ENCODE measurements around the gene POU2F1.

POU2F1 gene

DNA sequence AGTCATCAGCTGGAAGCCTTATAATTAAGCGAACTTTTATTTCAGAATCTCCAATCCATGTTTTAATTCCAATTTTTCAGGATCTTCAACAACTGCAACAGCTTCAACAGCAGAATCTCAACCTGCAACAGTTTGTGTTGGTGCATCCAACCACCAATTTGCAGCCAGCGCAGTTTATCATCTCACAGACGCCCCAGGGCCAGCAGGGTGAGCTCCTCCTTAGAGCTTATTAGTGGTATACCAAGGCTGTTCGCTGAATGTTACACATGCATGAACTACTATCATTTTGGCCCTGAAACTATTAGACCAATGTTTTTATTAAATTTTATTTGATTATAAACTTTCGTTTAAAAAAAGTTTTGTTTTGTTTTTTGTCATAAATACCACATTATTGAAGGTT, 155.3 kb downstream of the POU2F1 start:
- H3K4me1 ChIP-seq (ENCODE audit: control insufficient read depth in 1 of 2, insufficient read depth in 1 of 2, low read depth in 1 of 2, low read length in 1 of 2), result no peaks in the 10 kb centered on the region
- H3K9me3 ChIP-seq, result no peaks in the 10 kb centered on the region
- no peak overlapping the region for H3K27ac ChIP-seq
- H3K36me3 ChIP-seq, result peaks cover 44% of the 10 kb centered on the region
- no peak overlapping the region for H3K4me3 ChIP-seq (ENCODE audit: low read depth in 1 of 2, low read length in 1 of 2)
- TF ChIP-seq CTCF (IDR thresholded peaks at IDR 0.05), result no peak
- no peaks in the 10 kb centered on the region for H3K27me3 ChIP-seq

DNA sequence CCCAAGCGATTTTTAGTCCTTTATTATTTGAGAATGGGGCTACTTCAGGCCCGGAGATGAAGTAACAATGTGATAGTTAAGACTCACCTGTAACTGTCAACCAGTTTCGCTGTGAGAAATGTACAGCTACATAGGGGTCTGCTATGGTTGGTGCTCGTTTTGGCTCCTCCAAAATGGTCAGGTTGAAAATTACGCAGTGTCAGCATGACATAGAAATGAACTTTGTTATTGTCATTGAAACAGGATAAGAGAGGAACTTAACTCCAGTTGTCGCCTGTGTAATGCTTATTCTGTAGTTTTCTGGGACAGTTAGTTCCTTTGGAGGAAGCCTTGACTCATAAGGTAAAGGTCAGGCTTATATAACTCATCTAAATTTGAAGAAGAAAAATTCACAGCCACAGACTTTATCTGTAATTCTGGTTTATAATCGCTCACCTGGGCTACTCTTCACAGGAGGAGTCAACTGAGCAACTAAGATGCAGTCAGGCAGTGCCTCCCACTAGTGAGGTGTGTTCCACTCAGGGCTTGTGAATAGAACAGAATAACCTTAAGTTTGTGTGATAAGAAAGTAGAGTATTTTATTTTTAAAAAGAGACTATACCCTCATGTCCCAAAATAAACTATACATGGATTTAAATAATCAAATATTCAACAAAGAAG, 166.7 kb downstream of the POU2F1 start:
- no peaks in the 10 kb centered on the region for H3K9me3 ChIP-seq
- TF ChIP-seq CTCF (IDR thresholded peaks at IDR 0.05), result no peak
- peaks cover 46% of the 10 kb centered on the region for H3K36me3 ChIP-seq
- H3K27ac ChIP-seq, result no peak overlapping the region
- no peak overlapping the region for H3K4me3 ChIP-seq (ENCODE audit: low read depth in 1 of 2, low read length in 1 of 2)
- H3K27me3 ChIP-seq, result no peaks in the 10 kb centered on the region
- no peaks in the 10 kb centered on the region for H3K4me1 ChIP-seq (ENCODE audit: control insufficient read depth in 1 of 2, insufficient read depth in 1 of 2, low read depth in 1 of 2, low read length in 1 of 2)

DNA sequence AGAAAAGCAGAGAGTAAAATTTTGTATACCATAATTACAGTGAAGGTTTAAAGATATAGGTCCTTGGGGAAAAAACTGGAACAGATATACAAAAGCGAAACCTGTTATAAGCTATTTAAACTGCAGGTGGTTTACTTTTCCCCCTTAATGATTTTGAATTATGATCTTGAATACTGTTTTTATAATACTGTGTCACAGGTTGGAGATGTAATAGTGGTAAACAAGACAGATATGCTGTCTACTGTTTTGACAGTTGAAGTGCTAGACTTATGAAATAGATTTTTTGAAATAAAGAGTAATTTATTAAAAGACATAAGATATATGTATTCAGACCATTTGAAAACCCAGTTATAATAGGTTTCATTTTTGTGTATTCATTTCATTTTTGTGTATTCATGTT, 168.3 kb downstream of the POU2F1 start:
- H3K36me3 ChIP-seq, result peaks cover 49% of the 10 kb centered on the region

DNA sequence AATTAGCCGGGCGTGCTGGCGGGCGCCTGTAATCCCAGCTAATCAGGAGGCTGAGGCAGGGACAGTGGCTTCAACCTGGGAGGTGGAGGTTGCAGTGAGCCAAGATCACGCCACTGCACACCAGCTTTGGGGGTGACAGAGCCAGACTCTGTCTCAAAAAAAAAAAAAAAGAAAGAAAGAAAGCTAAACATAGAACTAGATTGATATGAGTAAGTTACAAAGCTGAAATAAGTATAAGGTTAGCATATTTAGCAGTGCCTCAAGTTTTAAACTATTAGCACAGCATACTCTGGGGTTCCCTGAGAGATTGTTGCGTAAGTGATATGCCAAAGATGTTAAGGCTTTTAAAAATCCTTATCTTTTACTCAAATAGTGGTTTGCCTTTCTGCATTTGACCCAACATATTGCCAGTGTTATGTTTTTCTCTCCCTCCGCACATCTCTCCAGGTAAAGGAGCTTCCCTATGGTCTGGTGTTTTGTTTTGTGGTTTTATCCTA, 171.6 kb downstream of the POU2F1 start:
- H3K27ac ChIP-seq, result no peak overlapping the region
- H3K4me1 ChIP-seq (ENCODE audit: control insufficient read depth in 1 of 2, insufficient read depth in 1 of 2, low read depth in 1 of 2, low read length in 1 of 2), result no peaks in the 10 kb centered on the region
- peaks cover 42% of the 10 kb centered on the region for H3K36me3 ChIP-seq
- no peak overlapping the region for H3K4me3 ChIP-seq (ENCODE audit: low read depth in 1 of 2, low read length in 1 of 2)
- H3K9me3 ChIP-seq, result no peaks in the 10 kb centered on the region
- no peak for TF ChIP-seq CTCF (IDR thresholded peaks at IDR 0.05)
- no peaks in the 10 kb centered on the region for H3K27me3 ChIP-seq

More for the DNA sequence above, 168.3 kb downstream of the POU2F1 start:
- H3K9me3 ChIP-seq, result no peaks in the 10 kb centered on the region
- no peak overlapping the region for H3K4me3 ChIP-seq (ENCODE audit: low read depth in 1 of 2, low read length in 1 of 2)
- no peaks in the 10 kb centered on the region for H3K4me1 ChIP-seq (ENCODE audit: control insufficient read depth in 1 of 2, insufficient read depth in 1 of 2, low read depth in 1 of 2, low read length in 1 of 2)
- no peak for TF ChIP-seq CTCF (IDR thresholded peaks at IDR 0.05)
- no peaks in the 10 kb centered on the region for H3K27me3 ChIP-seq
- no peak overlapping the region for H3K27ac ChIP-seq

DNA sequence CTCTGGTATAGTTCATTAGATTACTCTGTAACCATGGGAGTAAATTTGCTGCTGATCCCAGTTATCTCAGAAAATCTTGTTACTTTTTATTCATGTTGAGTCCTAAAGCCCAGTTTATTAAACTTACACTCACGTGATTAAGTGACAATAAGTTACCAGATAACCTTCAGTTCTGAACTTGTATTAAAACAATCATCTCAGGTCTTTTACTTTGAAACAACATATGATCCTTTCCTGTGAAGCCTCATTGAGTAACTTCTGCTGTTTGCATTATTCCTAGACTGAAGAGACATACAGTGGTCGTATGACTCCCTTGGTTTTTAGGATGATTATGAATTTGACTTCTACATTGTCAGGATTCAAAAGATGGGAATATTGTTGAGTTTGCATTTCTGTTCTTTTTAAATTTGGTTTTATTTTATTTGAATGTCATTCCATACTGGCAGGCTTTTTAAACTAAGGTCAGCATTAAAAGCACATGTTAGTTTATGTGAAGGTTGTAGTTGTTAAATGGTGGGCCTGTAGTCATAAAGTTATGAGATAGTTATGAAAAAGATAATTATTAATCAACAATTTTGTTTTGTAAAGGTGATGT, 179.8 kb downstream of the POU2F1 start:
- Histone ChIP-seq H3K4me3 (ENCODE audit: low read depth in 1 of 2, low read length in 1 of 2) (no peak overlapping the region), H3K4me1 (ENCODE audit: control insufficient read depth in 1 of 2, insufficient read depth in 1 of 2, low read depth in 1 of 2, low read length in 1 of 2) (no peaks in the 10 kb centered on the region), H3K36me3 (peaks cover 72% of the 10 kb centered on the region), H3K27me3 (no peaks in the 10 kb centered on the region), H3K27ac (no peak overlapping the region), H3K9me3 (no peaks in the 10 kb centered on the region)
- TF ChIP-seq CTCF (IDR thresholded peaks at IDR 0.05), result no peak

Measured in neutrophil (primary cell).